Neural crest cell (in vitro differentiated cells): ENCODE measurements around the gene SS18L1. TPM values are rescaled to one million over a fixed set of nuclear protein-coding genes. Genes with fewer than 3 reads are reported as not detected.

Experiments used
- DNase-seq: peaks from one replicate; pipeline ENCODE4 v3.0.0; 2021; ENCODE audit warnings: low read depth, mixed read lengths, low spot score
- H3K27ac Mint-ChIP-seq: one replicate; pipeline ENCODE4 v1.8.0; 2021; ENCODE audit warnings: mild to moderate bottlenecking, mixed read lengths; ENCODE audit not compliant: unreplicated experiment
- H3K27me3 Mint-ChIP-seq: 2 replicates; pipeline ENCODE4 v1.8.0; 2021; ENCODE audit warnings: low read depth, mild to moderate bottlenecking, mixed read lengths
- H3K36me3 Mint-ChIP-seq: 2 replicates; pipeline ENCODE4 v1.8.0; 2021; ENCODE audit warnings: low read depth, mild to moderate bottlenecking, mixed read lengths
- H3K4me1 Mint-ChIP-seq: 2 replicates; pipeline ENCODE4 v1.8.0; 2021; ENCODE audit warnings: mixed read lengths
- H3K4me3 Mint-ChIP-seq: one replicate; pipeline ENCODE4 v1.8.0; 2021; ENCODE audit warnings: mild to moderate bottlenecking, mixed read lengths
- H3K9me3 Mint-ChIP-seq: 2 replicates; pipeline ENCODE4 v1.8.0; 2021; ENCODE audit warnings: mixed read lengths
- total RNA-seq: library from RNA; stranded (reverse); gene quantifications from 2 replicates; pipeline ENCODE4 v1.2.1, GENCODE V29; 2021
- TF ChIP-seq, protein P1 (sequence below): fragments of 200-600 bp; sonication (generic); conservative IDR thresholded peaks from 2 replicates; pipeline ENCODE4 v1.5.0; 2021; ENCODE audit warnings: antibody characterized with exemption, mild to moderate bottlenecking

The SS18L1 gene
- total RNA-seq, 1 donor from 2014 or later = 30.0 TPM

DNA sequence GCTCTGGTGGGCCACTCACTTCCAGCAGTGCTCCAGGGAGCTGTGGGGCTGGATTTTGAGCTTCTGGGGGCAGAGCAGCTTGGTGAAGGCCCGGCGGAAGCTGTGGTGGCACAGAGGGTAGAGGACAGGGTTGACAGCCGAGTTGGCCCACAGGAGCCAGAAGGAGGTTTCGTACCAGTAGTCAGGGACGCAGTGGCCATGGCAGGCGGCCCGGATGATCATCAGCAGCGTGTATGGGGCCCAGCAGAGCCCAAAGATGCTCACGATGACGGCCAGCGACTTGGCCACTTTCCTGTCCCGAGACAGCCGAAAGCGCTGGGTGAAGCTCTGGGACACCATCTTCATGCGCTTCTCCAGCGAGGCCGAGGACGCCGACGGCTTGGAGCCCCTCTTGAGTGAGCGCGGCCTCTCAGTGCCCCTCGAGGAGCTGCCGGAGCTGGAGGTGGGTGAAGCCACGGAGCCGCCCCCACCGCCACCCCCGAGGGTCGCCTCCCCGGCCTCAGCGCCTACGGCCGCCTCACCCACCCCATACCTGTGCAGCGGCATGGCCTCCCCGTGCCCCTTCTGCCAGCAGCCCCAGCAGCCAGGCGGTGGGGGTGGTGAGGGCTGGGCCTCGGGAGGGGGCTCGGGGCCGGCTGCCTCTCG, 72.5 kb downstream of the SS18L1 start:
- H3K9me3 Mint-ChIP-seq = no peaks in the 10 kb centered on the region
- H3K4me3 Mint-ChIP-seq = no peak overlapping the region
- TF ChIP-seq, protein P1, sequence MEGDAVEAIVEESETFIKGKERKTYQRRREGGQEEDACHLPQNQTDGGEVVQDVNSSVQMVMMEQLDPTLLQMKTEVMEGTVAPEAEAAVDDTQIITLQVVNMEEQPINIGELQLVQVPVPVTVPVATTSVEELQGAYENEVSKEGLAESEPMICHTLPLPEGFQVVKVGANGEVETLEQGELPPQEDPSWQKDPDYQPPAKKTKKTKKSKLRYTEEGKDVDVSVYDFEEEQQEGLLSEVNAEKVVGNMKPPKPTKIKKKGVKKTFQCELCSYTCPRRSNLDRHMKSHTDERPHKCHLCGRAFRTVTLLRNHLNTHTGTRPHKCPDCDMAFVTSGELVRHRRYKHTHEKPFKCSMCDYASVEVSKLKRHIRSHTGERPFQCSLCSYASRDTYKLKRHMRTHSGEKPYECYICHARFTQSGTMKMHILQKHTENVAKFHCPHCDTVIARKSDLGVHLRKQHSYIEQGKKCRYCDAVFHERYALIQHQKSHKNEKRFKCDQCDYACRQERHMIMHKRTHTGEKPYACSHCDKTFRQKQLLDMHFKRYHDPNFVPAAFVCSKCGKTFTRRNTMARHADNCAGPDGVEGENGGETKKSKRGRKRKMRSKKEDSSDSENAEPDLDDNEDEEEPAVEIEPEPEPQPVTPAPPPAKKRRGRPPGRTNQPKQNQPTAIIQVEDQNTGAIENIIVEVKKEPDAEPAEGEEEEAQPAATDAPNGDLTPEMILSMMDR = no peak
- no peaks in the 10 kb centered on the region for H3K36me3 Mint-ChIP-seq
- H3K27me3 Mint-ChIP-seq = peaks cover 65% of the 10 kb centered on the region
- H3K27ac Mint-ChIP-seq = no peak overlapping the region
- H3K4me1 Mint-ChIP-seq = peaks cover 7% of the 10 kb centered on the region
- no peak for DNase-seq

DNA sequence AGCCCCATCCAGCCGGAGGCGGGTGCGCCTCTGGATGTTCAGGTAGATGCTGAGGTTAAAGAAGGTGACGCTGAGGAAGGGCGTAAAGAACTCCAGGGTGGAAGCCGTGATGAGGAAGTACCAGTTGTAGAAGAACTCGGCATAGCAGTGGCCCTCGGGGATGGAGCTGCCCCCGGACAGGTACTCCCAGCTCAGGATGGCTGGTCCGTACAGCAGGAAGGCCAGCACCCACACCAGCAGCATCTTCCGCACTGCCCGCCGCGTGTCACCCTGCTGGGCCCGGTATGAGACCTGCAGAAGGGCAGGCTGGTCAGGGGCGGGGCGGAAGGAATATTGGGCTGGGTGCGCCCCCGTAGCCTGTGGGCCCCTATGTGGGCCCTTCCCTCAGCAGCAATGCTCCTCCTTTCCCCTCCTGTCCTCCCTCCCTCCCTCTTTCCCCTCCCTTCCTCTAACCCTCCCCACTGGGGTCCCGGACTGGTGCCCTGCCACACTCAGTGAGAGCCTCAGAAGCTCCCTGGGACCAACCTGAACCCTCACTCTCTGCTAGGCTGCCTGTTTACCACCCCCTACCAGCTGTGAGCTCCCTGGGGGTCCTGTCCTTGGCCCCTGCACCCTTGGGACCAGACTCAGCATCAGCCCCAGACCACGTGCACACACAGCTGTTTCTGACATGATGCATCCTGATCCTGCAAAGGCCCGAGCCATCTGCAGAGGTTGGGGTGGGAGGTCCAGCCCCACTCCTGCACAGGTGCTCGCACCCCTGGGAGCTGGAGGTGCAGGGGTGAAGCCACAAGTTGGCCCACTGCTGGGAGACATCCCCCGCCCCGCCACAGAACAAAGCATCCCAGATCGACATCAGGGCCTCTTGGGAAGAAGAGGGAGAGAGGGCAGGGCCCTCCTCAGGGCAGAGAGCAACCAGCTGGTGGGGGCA, 73.3 kb downstream of the SS18L1 start:
- TF ChIP-seq, protein P1 = no peak
- Mint-ChIP-seq H3K4me3 (no peak overlapping the region), H3K27ac (no peak overlapping the region), H3K4me1 (peaks cover 8% of the 10 kb centered on the region), H3K36me3 (no peaks in the 10 kb centered on the region), H3K27me3 (peaks cover 73% of the 10 kb centered on the region), H3K9me3 (no peaks in the 10 kb centered on the region)
- DNase-seq = no peak

DNA sequence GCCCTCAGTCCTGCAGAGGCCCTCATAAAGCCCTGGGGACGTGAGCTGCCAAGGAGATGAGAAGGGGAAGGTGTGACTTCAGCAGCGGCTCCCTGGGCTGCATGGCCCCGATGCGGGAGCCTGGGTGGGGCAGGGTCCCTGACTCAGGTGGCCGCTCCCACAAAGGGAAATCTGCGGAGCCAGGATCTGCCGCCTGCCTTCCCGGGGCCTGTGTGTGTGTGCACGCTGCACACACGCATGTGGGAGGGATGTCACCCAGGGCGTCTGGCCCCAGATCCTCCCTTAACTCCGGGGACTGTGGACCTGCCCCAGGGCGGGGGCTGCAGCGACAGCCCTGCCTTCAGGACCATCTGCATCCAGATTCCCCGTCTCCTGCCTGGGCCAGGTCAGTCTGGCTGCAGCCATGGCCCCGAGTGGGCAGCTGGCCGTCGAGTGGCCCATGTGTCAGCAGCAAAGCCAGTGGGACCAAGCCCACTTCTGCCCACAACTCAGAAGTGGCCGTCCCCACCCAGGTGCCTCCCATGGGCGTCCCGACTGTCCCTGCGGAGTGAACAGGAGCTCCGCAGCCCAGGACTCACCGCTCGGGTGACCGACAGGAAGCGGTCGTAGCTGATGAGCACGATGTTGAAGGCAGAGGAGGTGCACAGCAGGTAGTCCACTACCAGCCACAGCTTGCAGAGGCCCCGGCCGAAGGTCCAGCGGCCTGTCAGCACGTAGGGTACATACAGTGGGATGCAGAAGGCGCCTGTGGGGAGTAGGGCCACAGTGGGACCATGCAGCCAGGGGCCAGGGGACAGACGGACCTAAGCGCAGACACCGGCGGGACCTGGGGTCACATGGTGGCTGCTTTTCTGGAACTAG, 74.6 kb downstream of the SS18L1 start:
- H3K27me3 Mint-ChIP-seq = peaks cover 82% of the 10 kb centered on the region
- no peak for DNase-seq
- no peak overlapping the region for H3K4me3 Mint-ChIP-seq
- no peak overlapping the region for H3K27ac Mint-ChIP-seq
- peaks cover 3% of the 10 kb centered on the region for H3K4me1 Mint-ChIP-seq
- no peaks in the 10 kb centered on the region for H3K36me3 Mint-ChIP-seq
- H3K9me3 Mint-ChIP-seq = no peaks in the 10 kb centered on the region
- TF ChIP-seq, protein P1 = no peak

DNA sequence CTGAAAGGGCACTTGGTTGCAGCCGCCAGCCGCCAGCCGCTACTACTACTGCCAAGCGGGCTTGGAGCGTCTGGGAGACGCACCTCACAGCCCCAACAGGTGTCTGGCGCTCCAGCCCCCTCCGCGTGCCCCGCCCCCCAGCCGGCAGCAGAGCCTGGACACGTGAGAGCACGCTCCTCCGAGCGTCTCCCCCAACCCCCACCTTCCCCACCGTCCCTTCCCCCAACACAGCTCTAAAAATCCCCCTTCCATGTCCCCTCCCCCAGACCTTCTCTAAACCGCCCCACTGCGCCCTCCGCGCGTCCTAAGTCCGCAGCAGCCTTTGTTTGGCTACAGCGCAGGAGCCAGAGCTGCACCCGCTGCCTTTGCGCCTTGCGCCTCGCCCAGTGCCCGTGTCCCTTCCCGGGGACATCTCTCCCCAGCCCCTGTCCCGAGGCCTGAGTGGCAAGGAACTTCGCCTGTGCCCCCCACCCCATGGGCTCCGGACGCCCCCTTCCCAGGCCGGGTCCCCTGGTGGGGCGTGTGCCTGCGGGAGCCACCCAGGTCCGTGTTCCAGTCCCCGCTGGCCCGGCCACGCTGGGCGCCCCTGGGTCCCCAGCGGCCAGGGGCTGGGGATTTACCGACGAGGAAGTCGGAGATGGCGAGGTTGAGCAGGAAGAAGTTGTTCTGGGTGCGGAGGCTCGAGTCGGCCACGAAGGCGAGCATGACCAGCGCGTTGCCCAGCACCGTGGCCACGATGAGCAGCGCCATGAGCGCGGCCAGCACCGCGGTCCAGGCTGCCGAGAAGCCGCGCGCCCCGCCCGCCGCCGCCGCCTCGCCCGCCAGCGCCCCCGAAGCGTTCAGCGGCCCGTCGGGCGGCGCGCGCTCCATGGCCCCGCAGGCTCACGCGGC, 75.8 kb downstream of the SS18L1 start:
- Mint-ChIP-seq H3K36me3 (no peaks in the 10 kb centered on the region), H3K4me3 (peak overlapping the region; percentile 49), H3K27me3 (peaks cover 84% of the 10 kb centered on the region), H3K27ac (no peak overlapping the region), H3K9me3 (no peaks in the 10 kb centered on the region), H3K4me1 (peaks cover 3% of the 10 kb centered on the region)
- no peak for DNase-seq
- TF ChIP-seq, protein P1 = no peak
